GM18499 (cell line): Measurements from ENCODE around the gene SEMA3D.
"Not testable (repeated sequence)": the region's sequence is repeated elsewhere in the genome, so short reads cannot be mapped to it uniquely, and the experiment has no call there.

ENCODE experiments used
- ATAC-seq: cut with Tn5 transposase; IDR thresholded peaks from one replicate; pipeline ENCODE4 v1.9.1; 2021; ENCODE audit warnings: moderate number of reproducible peaks; ENCODE audit not compliant: insufficient read depth, unreplicated experiment

SEMA3D gene

GRCh38 chr7:85006754-85007153 lies 180.1 kb downstream of the SEMA3D start:
- ATAC-seq = no peak

- ATAC-seq = no peak
Measured at GRCh38 chr7:85004402-85004801, 182.5 kb downstream of the SEMA3D start.

- no peak for ATAC-seq
Measured at GRCh38 chr7:85001495-85002345, 185.1 kb downstream of the SEMA3D start.

GRCh38 chr7:85000735-85001350 lies 186.0 kb downstream of the SEMA3D start:
- ATAC-seq = no peak

- no peak for ATAC-seq
Measured at GRCh38 chr7:84999450-84999849, 187.4 kb downstream of the SEMA3D start.

- ATAC-seq = no peak
Measured at GRCh38 chr7:84998665-84999064, 188.2 kb downstream of the SEMA3D start.

- no peak for ATAC-seq
Measured at GRCh38 chr7:84997626-84998025, 189.2 kb downstream of the SEMA3D start.

GRCh38 chr7:84992954-84993353 lies 193.9 kb downstream of the SEMA3D start:
- not testable (repeated sequence) for ATAC-seq

GRCh38 chr7:84985073-84985784 lies 201.6 kb downstream of the SEMA3D start:
- ATAC-seq = no peak

- no peak for ATAC-seq
Measured at GRCh38 chr7:84982199-84982598, 204.7 kb downstream of the SEMA3D start.

GRCh38 chr7:84981055-84981976 lies 205.5 kb downstream of the SEMA3D start:
- no peak for ATAC-seq

GRCh38 chr7:84975586-84976185 lies 211.2 kb downstream of the SEMA3D start:
- ATAC-seq = no peak

GRCh38 chr7:84971360-84971759 lies 215.5 kb downstream of the SEMA3D start:
- no peak for ATAC-seq

- no peak for ATAC-seq
Measured at GRCh38 chr7:84970670-84971069, 216.2 kb downstream of the SEMA3D start.

- no peak for ATAC-seq
Measured at GRCh38 chr7:84953234-84953633, 233.6 kb downstream of the SEMA3D start.

GRCh38 chr7:84950836-84951235 lies 236.0 kb downstream of the SEMA3D start:
- no peak for ATAC-seq

GRCh38 chr7:84949501-84949900 lies 237.4 kb downstream of the SEMA3D start:
- ATAC-seq = no peak

GRCh38 chr7:84949067-84949466 lies 237.8 kb downstream of the SEMA3D start:
- no peak for ATAC-seq

- no peak for ATAC-seq
Measured at GRCh38 chr7:84948634-84949033, 238.2 kb downstream of the SEMA3D start.

GRCh38 chr7:84946549-84946948 lies 240.3 kb downstream of the SEMA3D start:
- no peak for ATAC-seq
